Measurements from ENCODE around the gene CA5A. TPM values are rescaled to one million over a fixed set of nuclear protein-coding genes. Genes with fewer than 3 reads are reported as not detected.
"Not testable (repeated sequence)": the region's sequence is repeated elsewhere in the genome, so short reads cannot be mapped to it uniquely, and the experiment has no call there.

The CA5A gene
- total and polyA plus RNA-seq, 8 donors: 0.09 to 0.77 (median 0.16) TPM

GRCh38 chr16:87889762-87890161 is 46.6 kb downstream of the CA5A start:
- TF ChIP-seq, protein P1, sequence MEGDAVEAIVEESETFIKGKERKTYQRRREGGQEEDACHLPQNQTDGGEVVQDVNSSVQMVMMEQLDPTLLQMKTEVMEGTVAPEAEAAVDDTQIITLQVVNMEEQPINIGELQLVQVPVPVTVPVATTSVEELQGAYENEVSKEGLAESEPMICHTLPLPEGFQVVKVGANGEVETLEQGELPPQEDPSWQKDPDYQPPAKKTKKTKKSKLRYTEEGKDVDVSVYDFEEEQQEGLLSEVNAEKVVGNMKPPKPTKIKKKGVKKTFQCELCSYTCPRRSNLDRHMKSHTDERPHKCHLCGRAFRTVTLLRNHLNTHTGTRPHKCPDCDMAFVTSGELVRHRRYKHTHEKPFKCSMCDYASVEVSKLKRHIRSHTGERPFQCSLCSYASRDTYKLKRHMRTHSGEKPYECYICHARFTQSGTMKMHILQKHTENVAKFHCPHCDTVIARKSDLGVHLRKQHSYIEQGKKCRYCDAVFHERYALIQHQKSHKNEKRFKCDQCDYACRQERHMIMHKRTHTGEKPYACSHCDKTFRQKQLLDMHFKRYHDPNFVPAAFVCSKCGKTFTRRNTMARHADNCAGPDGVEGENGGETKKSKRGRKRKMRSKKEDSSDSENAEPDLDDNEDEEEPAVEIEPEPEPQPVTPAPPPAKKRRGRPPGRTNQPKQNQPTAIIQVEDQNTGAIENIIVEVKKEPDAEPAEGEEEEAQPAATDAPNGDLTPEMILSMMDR (IDR thresholded peaks at IDR 0.05): peak; percentile 16 to 33
- ATAC-seq (peak; percentile 73), DNase-seq (peak in 1 of 4 donors; percentile 86)
- H3K27ac ChIP-seq; H3K27me3 ChIP-seq; H3K4me1 ChIP-seq; H3K4me3 ChIP-seq; intact Hi-C loops (cut with DNase I); H3K9me3 ChIP-seq; H3K36me3 ChIP-seq: not testable (repeated sequence)

DNA sequence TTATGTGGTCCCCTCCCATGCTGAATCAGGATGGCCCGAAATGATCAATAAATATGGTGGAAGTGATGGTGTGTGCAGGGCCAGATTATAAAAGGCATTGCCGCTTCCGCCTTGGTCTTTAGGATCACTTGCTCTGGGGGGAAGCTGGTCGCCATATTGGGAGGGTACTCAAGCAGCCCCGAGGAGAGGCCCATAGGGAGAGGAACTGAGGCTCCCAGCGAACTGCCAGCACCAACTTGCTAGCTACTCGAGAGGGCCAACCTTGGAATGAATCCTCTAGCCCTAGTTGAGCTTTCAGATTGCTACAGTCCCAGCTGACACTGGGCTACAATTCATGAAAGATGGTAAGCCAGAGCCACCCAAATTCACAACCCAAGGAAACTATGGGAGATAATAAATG is 48.0 kb downstream of the CA5A start:
- H3K27ac ChIP-seq; H3K4me3 ChIP-seq; H3K27me3 ChIP-seq; DNase-seq; ATAC-seq; H3K36me3 ChIP-seq; intact Hi-C loops (cut with DNase I); H3K4me1 ChIP-seq; H3K9me3 ChIP-seq: not testable (repeated sequence)

- DNase-seq; H3K36me3 ChIP-seq; H3K27ac ChIP-seq; intact Hi-C loops (cut with DNase I); H3K9me3 ChIP-seq; ATAC-seq; H3K27me3 ChIP-seq; H3K4me1 ChIP-seq; H3K4me3 ChIP-seq: not testable (repeated sequence)
Observed at GRCh38 chr16:87887931-87888330, 48.4 kb downstream of the CA5A start.

DNA sequence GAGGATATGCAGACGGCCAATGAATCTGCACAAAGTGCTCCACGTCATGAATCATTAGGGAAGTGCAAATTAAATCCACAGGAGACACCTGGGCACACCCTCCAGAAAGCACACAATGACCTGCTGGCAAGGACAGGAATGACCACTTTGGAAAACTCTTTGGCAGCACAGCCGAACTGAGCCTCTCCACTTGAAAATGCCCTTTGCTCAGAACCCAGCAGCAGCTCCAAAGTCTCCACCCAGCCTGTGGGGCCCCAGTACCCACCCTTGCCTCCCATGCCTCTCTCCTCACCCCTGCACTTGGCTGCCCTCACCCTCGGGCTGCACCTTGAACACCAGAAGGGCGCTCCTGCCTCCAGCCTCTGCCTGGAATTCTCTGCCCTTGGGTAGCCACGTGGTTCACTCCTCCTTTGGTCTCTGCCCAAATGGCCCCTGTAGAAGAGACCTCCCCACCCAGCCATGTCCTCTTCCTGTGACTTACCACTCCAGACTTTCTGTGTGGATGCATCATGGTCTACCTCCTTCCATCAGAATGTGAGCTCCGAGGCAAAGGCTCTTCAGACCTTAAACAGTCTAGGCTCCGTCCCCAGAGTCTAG is 50.9 kb downstream of the CA5A start:
- H3K36me3 ChIP-seq; H3K4me1 ChIP-seq; intact Hi-C loops (cut with DNase I); H3K9me3 ChIP-seq; H3K4me3 ChIP-seq: not testable (repeated sequence)
- Histone ChIP-seq H3K27ac (peak overlapping the region; percentile 3 to 37), H3K27me3 (peaks cover 0 to 34% of the 10 kb centered on the region in 2 donors)
- ATAC-seq (peak; percentile 90), DNase-seq (peak in 1 of 4 donors; percentile 63)

DNA sequence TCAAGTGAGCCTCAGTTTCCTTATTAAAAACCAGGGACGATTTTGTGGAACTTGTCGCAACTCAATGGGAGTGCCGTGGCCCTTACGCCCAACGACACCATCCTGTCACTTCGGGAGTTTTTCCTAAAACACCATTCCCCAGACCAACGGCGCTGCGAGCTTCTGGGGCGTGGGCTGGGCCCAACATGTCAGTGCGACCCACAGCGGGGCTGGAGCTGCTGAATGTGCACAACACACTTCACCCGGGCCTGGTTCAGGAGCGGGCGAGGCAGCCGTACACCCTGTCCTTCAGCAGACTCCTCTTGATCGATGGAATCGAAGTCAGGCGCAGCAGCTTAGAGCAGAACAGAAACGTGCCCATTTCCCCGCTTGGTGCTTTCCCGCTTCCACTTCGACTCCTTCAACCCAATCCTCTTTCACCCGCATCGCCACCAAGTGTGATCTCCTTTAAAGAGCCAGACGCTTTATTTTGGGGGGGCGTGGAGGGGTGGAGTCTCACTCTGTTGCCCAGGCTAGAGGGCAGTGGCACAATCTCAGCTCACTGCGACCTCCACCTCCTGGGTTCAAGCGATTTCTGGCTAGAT is 53.8 kb downstream of the CA5A start:
- ATAC-seq (no peak), DNase-seq (no peak)
- Histone ChIP-seq H3K4me1 (no peaks in the 10 kb centered on the region), H3K27me3 (peaks cover 0 to 49% of the 10 kb centered on the region in 2 donors), H3K4me3 (no peak overlapping the region), H3K36me3 (no peaks in the 10 kb centered on the region), H3K27ac (no peak overlapping the region), H3K9me3 (no peaks in the 10 kb centered on the region)
- intact Hi-C loops (cut with DNase I): no loop called here
- TF ChIP-seq, protein P1 (IDR thresholded peaks at IDR 0.05): no peak

- Histone ChIP-seq H3K27me3 (peaks cover 0 to 54% of the 10 kb centered on the region in 2 donors), H3K4me1 (no peaks in the 10 kb centered on the region), H3K36me3 (no peaks in the 10 kb centered on the region), H3K9me3 (no peaks in the 10 kb centered on the region), H3K4me3 (no peak overlapping the region), H3K27ac (no peak overlapping the region)
- intact Hi-C loops (cut with DNase I): no loop called here
- ATAC-seq (no peak), DNase-seq (no peak)
- TF ChIP-seq, protein P1 (IDR thresholded peaks at IDR 0.05): no peak
Observed at GRCh38 chr16:87881324-87882200, 54.8 kb downstream of the CA5A start.
